Measurements from ENCODE around the gene CCDC91.

Gene CCDC91

DNA sequence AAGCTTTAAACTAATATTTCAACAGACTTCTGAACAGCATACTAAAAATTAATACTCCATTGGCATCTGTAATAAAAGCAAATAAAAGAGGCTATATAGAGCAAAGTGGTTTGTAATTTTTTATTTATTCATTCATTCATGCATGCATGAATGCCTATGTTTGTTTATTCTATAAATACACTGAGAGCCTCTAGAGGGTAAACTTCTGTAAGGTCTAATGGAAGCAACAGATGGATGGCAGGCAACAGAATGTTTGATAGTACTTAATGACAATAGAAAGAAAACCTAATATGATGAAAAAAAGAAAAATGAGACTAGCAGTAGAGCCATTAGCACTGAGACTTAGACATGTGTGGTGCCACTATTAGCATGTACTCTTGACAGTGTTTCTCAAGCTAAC is 253.1 kb downstream of the CCDC91 start:
- no peak overlapping the region for H3K27ac ChIP-seq (ENCODE audit: low read depth, low read length)
- H3K9me2 ChIP-seq (replicated peaks; ENCODE audit: insufficient read depth, low read length), result no peaks in the 10 kb centered on the region
- no peak for TF ChIP-seq EZH2phosphoT487 (conservative IDR thresholded peaks at IDR 0.05; ENCODE audit: low read length)
- TF ChIP-seq, protein P1, sequence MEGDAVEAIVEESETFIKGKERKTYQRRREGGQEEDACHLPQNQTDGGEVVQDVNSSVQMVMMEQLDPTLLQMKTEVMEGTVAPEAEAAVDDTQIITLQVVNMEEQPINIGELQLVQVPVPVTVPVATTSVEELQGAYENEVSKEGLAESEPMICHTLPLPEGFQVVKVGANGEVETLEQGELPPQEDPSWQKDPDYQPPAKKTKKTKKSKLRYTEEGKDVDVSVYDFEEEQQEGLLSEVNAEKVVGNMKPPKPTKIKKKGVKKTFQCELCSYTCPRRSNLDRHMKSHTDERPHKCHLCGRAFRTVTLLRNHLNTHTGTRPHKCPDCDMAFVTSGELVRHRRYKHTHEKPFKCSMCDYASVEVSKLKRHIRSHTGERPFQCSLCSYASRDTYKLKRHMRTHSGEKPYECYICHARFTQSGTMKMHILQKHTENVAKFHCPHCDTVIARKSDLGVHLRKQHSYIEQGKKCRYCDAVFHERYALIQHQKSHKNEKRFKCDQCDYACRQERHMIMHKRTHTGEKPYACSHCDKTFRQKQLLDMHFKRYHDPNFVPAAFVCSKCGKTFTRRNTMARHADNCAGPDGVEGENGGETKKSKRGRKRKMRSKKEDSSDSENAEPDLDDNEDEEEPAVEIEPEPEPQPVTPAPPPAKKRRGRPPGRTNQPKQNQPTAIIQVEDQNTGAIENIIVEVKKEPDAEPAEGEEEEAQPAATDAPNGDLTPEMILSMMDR (IDR thresholded peaks at IDR 0.05; ENCODE audit: insufficient read depth, low read length, poor library complexity, severe bottlenecking), result no peak
- no peak overlapping the region for H3K9ac ChIP-seq (ENCODE audit: low read length)
- no peaks in the 10 kb centered on the region for H3K36me3 ChIP-seq (ENCODE audit: low read length)
- H3K4me2 ChIP-seq (ENCODE audit: low read depth, low read length, poor library complexity, severe bottlenecking), result no peak overlapping the region
- H3K4me3 ChIP-seq (ENCODE audit: insufficient read depth, low read length, poor library complexity, severe bottlenecking), result no peak overlapping the region
- H3K27me3 ChIP-seq (ENCODE audit: low read length), result no peaks in the 10 kb centered on the region
- no peak overlapping the region for H2AFZ ChIP-seq (ENCODE audit: low read depth, low read length, severe bottlenecking)
- no peaks in the 10 kb centered on the region for H3K9me3 ChIP-seq (ENCODE audit: insufficient read depth, low read length)
- H3F3A ChIP-seq (ENCODE audit: insufficient read depth), result no peaks in the 10 kb centered on the region
- no peaks in the 10 kb centered on the region for H3K79me2 ChIP-seq (ENCODE audit: insufficient read depth, low read length)
- H4K20me1 ChIP-seq (ENCODE audit: low read depth, low read length), result no peaks in the 10 kb centered on the region

- H3K9ac ChIP-seq (ENCODE audit: low read length), result no peak overlapping the region
- no peak overlapping the region for H2AFZ ChIP-seq (ENCODE audit: low read depth, low read length, severe bottlenecking)
- no peaks in the 10 kb centered on the region for H3K9me3 ChIP-seq (ENCODE audit: insufficient read depth, low read length)
- TF ChIP-seq, protein P1 (IDR thresholded peaks at IDR 0.05; ENCODE audit: insufficient read depth, low read length, poor library complexity, severe bottlenecking), result no peak
- TF ChIP-seq EZH2phosphoT487 (conservative IDR thresholded peaks at IDR 0.05; ENCODE audit: low read length), result no peak
- H3K4me3 ChIP-seq (ENCODE audit: insufficient read depth, low read length, poor library complexity, severe bottlenecking), result no peak overlapping the region
- no peaks in the 10 kb centered on the region for H3K36me3 ChIP-seq (ENCODE audit: low read length)
- H3K9me2 ChIP-seq (replicated peaks; ENCODE audit: insufficient read depth, low read length), result no peaks in the 10 kb centered on the region
- no peaks in the 10 kb centered on the region for H3K79me2 ChIP-seq (ENCODE audit: insufficient read depth, low read length)
- no peak overlapping the region for H3K27ac ChIP-seq (ENCODE audit: low read depth, low read length)
- H3K27me3 ChIP-seq (ENCODE audit: low read length), result no peaks in the 10 kb centered on the region
- H4K20me1 ChIP-seq (ENCODE audit: low read depth, low read length), result no peaks in the 10 kb centered on the region
- H3F3A ChIP-seq (ENCODE audit: insufficient read depth), result no peaks in the 10 kb centered on the region
- no peak overlapping the region for H3K4me2 ChIP-seq (ENCODE audit: low read depth, low read length, poor library complexity, severe bottlenecking)
These were observed 255.8 kb downstream of the CCDC91 start for GRCh38 chr12:28446031-28446430.

DNA sequence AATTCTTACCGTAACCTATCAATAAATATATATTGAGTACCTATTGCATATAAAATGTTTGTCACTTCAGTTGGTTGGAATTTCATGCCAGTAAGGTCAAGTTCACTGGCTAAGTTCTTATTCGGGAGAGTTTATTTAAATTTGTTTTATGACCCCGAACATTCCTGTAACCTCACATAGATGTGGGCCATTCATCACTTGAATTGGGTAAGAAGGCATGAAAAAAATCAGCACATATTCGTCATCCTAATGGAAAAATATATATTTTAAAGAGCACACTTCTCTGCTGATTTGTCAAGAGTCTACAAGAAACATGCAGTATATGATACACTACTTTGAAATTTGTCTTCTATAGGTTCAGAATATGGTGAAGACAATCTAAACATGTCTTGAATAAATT is 263.4 kb downstream of the CCDC91 start:
- Histone ChIP-seq H3F3A (ENCODE audit: insufficient read depth) (no peaks in the 10 kb centered on the region), H3K27ac (ENCODE audit: low read depth, low read length) (no peak overlapping the region), H3K4me2 (ENCODE audit: low read depth, low read length, poor library complexity, severe bottlenecking) (no peak overlapping the region), H3K27me3 (ENCODE audit: low read length) (no peaks in the 10 kb centered on the region), H3K9ac (ENCODE audit: low read length) (no peak overlapping the region), H2AFZ (ENCODE audit: low read depth, low read length, severe bottlenecking) (no peak overlapping the region), H3K9me3 (ENCODE audit: insufficient read depth, low read length) (no peaks in the 10 kb centered on the region), H3K4me3 (ENCODE audit: insufficient read depth, low read length, poor library complexity, severe bottlenecking) (no peak overlapping the region), H3K79me2 (ENCODE audit: insufficient read depth, low read length) (no peaks in the 10 kb centered on the region), H3K36me3 (ENCODE audit: low read length) (peaks cover 9% of the 10 kb centered on the region; the same call in 1 of the 2 replicates), H3K9me2 (replicated peaks; ENCODE audit: insufficient read depth, low read length) (no peaks in the 10 kb centered on the region), H4K20me1 (ENCODE audit: low read depth, low read length) (no peaks in the 10 kb centered on the region)
- TF ChIP-seq EZH2phosphoT487 (conservative IDR thresholded peaks at IDR 0.05; ENCODE audit: low read length), result no peak
- TF ChIP-seq, protein P1 (IDR thresholded peaks at IDR 0.05; ENCODE audit: insufficient read depth, low read length, poor library complexity, severe bottlenecking), result no peak

Measured in SU-DHL-6 (cell line).